ENCODE measurements around the gene NT5C2.
"Not testable (repeated sequence)": the region's sequence is repeated elsewhere in the genome, so short reads cannot be mapped to it uniquely, and the experiment has no call there.

Gene NT5C2

DNA sequence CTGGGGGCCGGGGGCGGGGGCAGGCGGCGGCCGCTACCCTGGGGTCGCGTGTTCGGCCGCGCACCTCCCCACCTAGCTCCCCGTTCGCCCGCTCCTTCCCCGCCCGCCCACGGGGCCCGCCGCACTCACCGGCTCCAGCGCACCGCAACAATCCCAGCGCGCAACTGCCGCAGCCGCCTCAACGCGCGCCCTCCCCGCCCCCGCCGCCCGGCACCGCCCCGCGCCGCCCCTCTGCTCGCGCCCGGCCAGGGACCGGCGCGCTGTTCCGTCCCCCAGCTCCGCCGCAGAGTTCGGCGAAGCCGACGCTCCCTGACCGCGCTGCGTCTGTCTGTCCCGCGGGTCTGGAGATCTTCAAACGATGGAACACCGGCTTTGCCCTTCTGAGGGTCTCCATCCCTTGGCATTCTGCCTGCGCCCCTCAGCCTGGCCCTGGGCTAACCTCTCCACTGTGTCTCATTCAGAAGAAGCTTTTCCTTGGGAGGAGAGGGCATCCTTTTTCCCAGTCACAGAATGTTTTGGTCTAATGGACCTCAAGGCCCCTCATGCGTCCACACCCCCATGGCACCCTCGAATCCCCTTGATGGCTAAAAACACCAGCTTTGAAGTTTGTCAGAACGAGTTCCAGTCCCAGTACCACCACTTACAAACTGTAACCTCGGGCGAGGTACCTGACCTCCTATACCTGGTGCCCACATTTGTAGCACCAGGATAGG is at the start of gene NT5C2:
Gene NT5C2, minus strand, starts transcription at position 166 of the 713 bp plus-strand sequence. CDS start 18,314 bp downstream, outside the sequence.
- DNase-seq (ENCODE audit: low read depth in 2 of 2): peak; percentile 24 to 72

- DNase-seq (ENCODE audit: low read depth in 2 of 2): no peak
Measured at GRCh38 chr10:103241262-103242011, 48.4 kb upstream of the NT5C2 start.

GRCh38 chr10:103238506-103239252 is 45.6 kb upstream of the NT5C2 start:
- no peak for DNase-seq (ENCODE audit: low read depth in 2 of 2)

DNA sequence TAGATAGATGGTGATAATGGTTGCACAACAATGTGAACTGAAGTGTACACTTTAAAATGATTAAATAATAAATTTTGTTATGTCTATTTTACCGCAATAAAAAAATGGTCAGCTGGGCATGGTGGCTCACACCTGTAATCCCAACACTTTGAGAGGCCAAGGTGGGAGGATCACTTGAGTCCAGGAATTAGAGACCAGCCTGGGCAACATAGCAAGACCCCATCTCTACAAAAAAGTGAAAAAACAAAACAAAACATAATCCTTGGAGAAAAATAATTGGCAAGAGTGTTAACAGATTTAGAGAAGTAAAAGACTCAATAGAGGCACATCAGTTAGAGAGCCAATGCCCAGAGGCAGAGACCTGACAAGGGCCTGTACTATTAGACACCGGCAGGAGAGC is 42.7 kb upstream of the NT5C2 start:
- no peak for DNase-seq (ENCODE audit: low read depth in 2 of 2)

- no peak for DNase-seq (ENCODE audit: low read depth in 2 of 2)
Measured at GRCh38 chr10:103232772-103233488, 39.9 kb upstream of the NT5C2 start.

GRCh38 chr10:103232131-103232673 is 39.1 kb upstream of the NT5C2 start:
- no peak for DNase-seq (ENCODE audit: low read depth in 2 of 2)

- DNase-seq (ENCODE audit: low read depth in 2 of 2): no peak
Measured at GRCh38 chr10:103231047-103231551, 38.0 kb upstream of the NT5C2 start.

DNA sequence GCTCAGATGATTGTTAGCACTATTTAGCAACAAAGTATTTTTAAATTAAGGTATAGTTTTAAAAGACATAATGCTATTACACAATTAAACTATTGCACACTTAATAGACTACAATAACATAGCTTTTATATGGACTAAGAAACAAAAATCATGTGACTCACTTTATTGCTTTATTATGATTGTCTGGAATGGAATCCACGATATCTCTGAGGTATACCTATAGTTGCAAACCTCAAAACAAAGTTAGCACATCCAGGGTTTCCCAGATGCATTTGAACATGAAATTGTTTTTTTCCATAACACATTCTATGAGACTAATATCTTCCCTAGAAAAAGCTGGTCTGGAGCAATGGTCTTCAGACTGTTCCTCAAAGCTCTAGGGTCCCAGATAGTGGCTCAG is 34.3 kb upstream of the NT5C2 start:
- DNase-seq (ENCODE audit: low read depth in 2 of 2): no peak

DNA sequence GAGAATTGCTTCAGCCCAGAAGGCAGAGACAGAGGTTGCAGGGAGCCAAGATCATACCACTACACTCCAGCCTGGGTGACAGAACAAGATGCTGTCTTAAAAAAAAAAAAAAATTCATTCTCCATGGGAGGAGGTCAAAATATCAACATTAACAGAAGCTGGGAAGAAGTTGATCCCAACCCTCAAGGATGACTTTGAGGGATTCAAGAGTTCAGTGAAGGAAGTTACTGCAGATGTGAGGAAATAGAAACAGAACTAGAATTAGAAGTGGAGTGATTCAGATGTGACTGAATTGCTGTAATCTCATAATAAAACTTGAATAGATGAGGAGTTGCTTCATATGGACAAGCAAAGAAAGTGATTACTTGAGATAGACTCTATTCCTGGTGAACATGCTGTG is 32.9 kb upstream of the NT5C2 start:
- no peak for DNase-seq (ENCODE audit: low read depth in 2 of 2)

- DNase-seq (ENCODE audit: low read depth in 2 of 2): not testable (repeated sequence)
Measured at GRCh38 chr10:103224721-103225120, 31.6 kb upstream of the NT5C2 start.

DNA sequence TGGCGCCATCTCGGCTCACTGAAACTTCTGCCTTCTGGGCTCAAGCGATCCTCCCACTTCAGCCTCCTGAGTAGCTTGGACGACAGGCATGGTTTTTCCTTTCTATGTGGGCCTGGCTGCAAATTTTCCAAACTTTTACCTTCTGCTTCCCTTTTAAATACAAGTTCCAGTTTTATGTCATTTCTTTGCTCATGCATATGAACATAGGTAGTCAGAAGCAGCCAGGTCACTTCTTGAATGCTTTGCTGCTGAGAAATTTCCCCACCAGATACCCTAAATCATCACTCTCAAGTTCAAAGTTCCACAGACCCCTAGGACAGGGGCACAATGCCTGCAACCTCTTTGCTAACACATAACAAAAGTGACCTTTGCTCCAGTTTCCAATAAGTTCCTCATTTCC is 31.1 kb upstream of the NT5C2 start:
- no peak for DNase-seq (ENCODE audit: low read depth in 2 of 2)

- DNase-seq (ENCODE audit: low read depth in 2 of 2): not testable (repeated sequence)
Measured at GRCh38 chr10:103216362-103216761, 23.3 kb upstream of the NT5C2 start.

DNA sequence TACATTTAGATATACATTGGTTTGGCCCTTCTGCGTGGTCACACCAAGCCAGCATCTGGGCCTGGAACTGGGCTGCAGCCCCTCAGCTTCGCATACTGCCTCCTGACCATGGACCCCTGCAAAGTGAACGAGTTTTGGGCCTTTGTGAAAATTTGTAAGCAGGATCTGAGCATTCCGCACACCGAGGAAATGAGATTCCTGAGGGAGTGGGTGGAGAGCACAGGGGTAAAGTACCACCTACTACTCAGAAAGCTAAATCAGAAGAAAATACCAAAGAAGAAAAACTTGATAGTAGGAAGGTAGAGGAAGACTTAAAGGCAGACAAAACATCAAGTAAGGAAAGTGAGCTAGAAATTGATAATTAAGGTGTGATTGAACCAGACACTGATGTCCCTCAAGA is 22.5 kb upstream of the NT5C2 start:
- DNase-seq (ENCODE audit: low read depth in 2 of 2): no peak

GRCh38 chr10:103210262-103210661 is 17.2 kb upstream of the NT5C2 start:
- not testable (repeated sequence) for DNase-seq (ENCODE audit: low read depth in 2 of 2)

DNA sequence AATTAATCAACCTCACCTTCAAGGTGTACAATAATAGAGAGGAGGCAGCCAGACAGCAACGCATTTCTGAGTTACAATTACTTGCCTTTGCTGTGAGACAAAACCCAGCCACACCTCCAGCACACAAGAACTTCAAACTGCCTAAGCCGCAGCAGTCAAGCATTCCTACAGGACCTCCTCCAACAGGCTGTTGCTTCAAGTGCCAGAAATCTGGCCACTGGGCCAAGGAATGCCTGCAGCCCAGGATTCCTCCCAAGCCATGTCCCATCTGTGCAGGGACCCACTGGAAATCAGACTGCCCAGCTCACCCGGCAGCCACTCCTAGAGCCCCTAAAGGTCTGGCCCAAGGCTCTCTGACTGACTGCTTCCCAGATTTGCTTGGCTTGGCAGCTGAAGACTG is 14.6 kb upstream of the NT5C2 start:
- DNase-seq (ENCODE audit: low read depth in 2 of 2): not testable (repeated sequence)

DNA sequence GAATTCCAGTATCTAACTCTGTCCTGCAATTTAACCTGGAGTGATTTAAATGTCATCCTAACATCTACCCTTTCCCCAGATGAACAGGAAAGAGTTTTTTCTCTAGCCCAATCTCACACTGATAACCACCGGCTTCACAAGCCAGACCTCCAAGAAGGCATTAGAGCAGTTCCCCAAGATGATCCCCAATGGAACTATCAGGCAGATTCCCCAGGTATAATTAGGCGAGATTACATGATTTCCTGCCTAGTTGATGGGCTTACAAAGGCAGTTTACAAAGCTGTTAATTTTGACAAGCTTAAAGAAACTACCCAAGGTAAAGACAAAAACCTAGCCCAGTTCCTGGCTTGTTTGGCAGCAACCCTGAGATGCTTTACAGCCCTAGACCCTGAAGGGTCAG is 14.1 kb upstream of the NT5C2 start:
- no peak for DNase-seq (ENCODE audit: low read depth in 2 of 2)

DNA sequence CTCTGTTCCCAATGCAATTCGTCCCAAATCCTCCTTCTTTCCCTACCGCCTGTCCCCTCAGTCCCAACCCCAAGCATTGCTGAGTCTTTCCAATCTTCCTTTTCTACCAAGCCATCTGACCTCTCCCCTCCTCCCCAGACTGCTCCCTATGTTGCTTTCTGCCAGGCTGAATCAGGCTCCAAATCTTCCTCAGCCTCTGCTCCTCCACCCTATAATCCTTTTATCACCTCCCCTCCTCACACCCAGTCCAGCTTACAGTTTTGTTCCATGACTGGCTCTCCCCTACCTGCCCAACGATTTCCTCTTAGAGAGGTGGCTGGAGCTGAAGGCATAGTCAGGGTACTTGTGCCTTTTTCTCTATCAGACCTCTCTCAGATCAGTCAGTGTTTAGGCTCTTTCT is 13.6 kb upstream of the NT5C2 start:
- not testable (repeated sequence) for DNase-seq (ENCODE audit: low read depth in 2 of 2)

GRCh38 chr10:103205401-103205800 is 12.3 kb upstream of the NT5C2 start:
- DNase-seq (ENCODE audit: low read depth in 2 of 2): not testable (repeated sequence)

DNA sequence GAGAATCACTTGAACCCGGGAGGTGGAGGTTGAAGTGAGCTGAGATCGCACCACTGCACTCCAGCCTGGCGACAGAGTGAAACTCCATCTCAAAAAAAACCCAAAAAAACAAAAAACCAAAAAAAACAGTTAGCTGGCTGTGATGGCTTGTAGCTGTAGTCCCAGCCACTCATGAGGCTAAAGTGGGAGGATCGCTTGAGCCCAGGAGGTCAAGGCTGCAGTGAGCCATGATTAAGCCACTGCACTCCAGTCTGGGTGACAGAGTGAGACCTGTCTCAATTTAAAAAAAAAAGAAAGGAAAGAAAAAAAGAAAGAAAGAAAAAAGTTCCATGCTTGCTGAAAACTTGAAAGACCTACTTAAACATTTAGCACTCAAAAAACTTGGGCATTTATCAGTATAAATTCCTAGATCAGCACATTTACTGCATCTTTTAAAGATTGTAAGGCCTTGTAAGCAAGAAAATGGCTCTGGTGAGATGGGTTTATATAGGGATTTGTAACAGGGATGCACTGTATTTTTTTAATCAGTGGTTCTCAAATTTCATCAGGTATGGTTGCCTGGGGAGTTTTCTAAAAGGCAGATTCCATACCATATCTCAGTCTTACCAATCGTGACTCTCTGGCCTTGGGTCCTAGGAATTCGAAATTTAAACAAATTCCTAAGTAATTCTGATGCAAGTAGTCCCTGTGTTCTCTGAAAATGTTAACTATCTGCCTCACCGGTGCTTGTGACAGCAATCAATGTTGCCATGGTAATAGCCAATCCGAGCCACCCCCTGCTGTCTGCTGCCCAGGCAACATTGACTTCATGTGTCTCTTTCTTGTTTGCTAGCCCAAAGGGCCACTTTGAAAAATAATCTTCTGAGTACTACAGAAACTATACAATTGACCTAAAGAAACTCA is 11.5 kb upstream of the NT5C2 start:
- DNase-seq (ENCODE audit: low read depth in 2 of 2): no peak

- no peak for DNase-seq (ENCODE audit: low read depth in 2 of 2)
Measured at GRCh38 chr10:103203466-103203865, 10.4 kb upstream of the NT5C2 start.

Data from stimulated activated CD4-positive, alpha-beta T cell treated with anti-CD3 and anti-CD28 coated beads, Interleukin-1b, Interleukin-23, amount 100 ng/mL, for 1 hour (primary cell).